Measurements from ENCODE around the gene BSDC1. TPM values are rescaled to one million over a fixed set of nuclear protein-coding genes. Genes with fewer than 3 reads are reported as not detected.

Gene BSDC1
- total RNA-seq, 1 experiment from 2014 or later, result 33.2 TPM

DNA sequence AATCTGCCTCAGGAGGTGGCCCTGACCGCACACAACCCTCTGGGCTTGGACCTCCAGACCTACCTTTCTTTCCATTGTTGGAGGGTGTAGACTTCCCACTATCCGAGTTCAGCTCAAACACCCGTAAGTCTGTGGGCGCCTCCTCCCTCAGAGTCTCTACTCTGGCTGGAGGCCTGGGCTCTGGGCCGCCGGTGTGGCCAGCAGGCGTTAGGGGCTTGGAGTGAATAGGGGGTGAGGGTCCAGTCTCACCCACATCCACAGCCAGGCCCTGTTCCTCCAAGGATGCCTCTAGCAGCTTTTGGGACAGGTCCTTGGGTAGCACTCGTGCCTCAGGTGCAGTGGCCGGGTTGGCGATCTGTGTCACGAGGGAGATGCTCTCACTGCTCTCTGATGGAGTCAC lies 18.0 kb downstream of the BSDC1 start:
- no peaks in the 10 kb centered on the region for H3K27me3 Mint-ChIP-seq (ENCODE audit: insufficient read depth, unreplicated experiment)
- no peaks in the 10 kb centered on the region for H3K4me1 Mint-ChIP-seq (ENCODE audit: low read depth, unreplicated experiment)
- no peaks in the 10 kb centered on the region for H3K9me3 Mint-ChIP-seq (ENCODE audit: unreplicated experiment)
- Histone ChIP-seq H3K4me1 (no peaks in the 10 kb centered on the region), H3K36me3 (ENCODE audit: control insufficient read depth, insufficient read depth, low read length) (no peaks in the 10 kb centered on the region; the same call in 1 of the 2 replicates), H3K27me3 (replicated peaks; ENCODE audit: control insufficient read depth, insufficient read depth, low read length) (no peaks in the 10 kb centered on the region), H3K4me3 (ENCODE audit: low read depth, low read length) (no peak overlapping the region), H3K9me3 (no peaks in the 10 kb centered on the region)
- TF ChIP-seq, protein P1, sequence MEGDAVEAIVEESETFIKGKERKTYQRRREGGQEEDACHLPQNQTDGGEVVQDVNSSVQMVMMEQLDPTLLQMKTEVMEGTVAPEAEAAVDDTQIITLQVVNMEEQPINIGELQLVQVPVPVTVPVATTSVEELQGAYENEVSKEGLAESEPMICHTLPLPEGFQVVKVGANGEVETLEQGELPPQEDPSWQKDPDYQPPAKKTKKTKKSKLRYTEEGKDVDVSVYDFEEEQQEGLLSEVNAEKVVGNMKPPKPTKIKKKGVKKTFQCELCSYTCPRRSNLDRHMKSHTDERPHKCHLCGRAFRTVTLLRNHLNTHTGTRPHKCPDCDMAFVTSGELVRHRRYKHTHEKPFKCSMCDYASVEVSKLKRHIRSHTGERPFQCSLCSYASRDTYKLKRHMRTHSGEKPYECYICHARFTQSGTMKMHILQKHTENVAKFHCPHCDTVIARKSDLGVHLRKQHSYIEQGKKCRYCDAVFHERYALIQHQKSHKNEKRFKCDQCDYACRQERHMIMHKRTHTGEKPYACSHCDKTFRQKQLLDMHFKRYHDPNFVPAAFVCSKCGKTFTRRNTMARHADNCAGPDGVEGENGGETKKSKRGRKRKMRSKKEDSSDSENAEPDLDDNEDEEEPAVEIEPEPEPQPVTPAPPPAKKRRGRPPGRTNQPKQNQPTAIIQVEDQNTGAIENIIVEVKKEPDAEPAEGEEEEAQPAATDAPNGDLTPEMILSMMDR (IDR thresholded peaks at IDR 0.05; ENCODE audit: insufficient read depth in 1 of 2, low read depth in 1 of 2, low read length in 1 of 2, severe bottlenecking in 1 of 2, unreplicated experiment in 1 of 2), result no peak
- H3K27ac Mint-ChIP-seq (ENCODE audit: unreplicated experiment), result no peak overlapping the region
- intact Hi-C loops (cut with micrococcal nuclease; ENCODE audit: unreplicated experiment), result no loop called here
- DNase-seq, result no peak
- POLR2A ChIA-PET, result no interaction called here
- H3K36me3 Mint-ChIP-seq (ENCODE audit: insufficient read depth, unreplicated experiment), result peaks cover 61% of the 10 kb centered on the region
- H3K4me3 Mint-ChIP-seq (ENCODE audit: unreplicated experiment), result no peak overlapping the region
- CTCF ChIA-PET, result interaction anchor here (0.5 kb wide), 1 partner anchor 131 kb away, joined by 3 read pairs; no protein-coding TSS in a partner anchor
- BruUV-seq (replicated peaks), result no TSS peak

DNA sequence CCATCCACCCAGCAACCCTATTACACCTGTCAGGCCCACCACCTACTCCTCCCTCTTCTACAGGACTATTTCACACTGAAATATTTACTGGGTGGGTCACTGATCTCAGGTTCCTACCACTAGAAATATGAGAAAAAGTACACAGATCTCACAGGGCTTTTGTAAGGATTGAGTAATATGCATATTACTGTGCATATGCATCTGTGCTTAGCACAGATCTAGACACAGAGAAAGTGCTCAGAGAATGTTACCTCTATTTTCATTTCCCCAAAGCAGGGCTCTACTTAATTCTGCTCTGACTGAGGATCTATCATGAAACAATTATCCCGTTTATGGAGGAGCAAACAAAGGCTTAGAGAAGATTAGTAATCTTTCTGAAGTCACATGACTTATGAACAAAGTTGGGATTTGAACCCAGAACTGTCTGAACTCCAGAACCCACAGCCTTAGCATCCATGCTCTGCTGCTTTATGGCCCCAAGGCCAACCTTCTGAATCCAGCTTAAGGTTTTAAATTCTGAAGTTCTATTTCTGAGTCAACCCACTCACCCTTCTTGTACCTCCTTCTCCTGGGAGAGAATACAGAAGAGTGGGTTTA lies 20.1 kb downstream of the BSDC1 start:
- H3K4me3 Mint-ChIP-seq (ENCODE audit: unreplicated experiment), result no peak overlapping the region
- no peaks in the 10 kb centered on the region for H3K9me3 Mint-ChIP-seq (ENCODE audit: unreplicated experiment)
- no peak for DNase-seq
- Histone ChIP-seq H3K4me1 (no peaks in the 10 kb centered on the region), H3K27me3 (replicated peaks; ENCODE audit: control insufficient read depth, insufficient read depth, low read length) (no peaks in the 10 kb centered on the region), H3K4me3 (ENCODE audit: low read depth, low read length) (no peak overlapping the region), H3K36me3 (ENCODE audit: control insufficient read depth, insufficient read depth, low read length) (no peaks in the 10 kb centered on the region; the same call in 1 of the 2 replicates), H3K9me3 (no peaks in the 10 kb centered on the region)
- peaks cover 45% of the 10 kb centered on the region for H3K36me3 Mint-ChIP-seq (ENCODE audit: insufficient read depth, unreplicated experiment)
- POLR2A ChIA-PET, result no interaction called here
- no peaks in the 10 kb centered on the region for H3K27me3 Mint-ChIP-seq (ENCODE audit: insufficient read depth, unreplicated experiment)
- TF ChIP-seq, protein P1 (IDR thresholded peaks at IDR 0.05; ENCODE audit: insufficient read depth in 1 of 2, low read depth in 1 of 2, low read length in 1 of 2, severe bottlenecking in 1 of 2, unreplicated experiment in 1 of 2), result no peak
- H3K27ac Mint-ChIP-seq (ENCODE audit: unreplicated experiment), result no peak overlapping the region
- no TSS peak for BruUV-seq (replicated peaks)
- CTCF ChIA-PET, result no interaction called here
- intact Hi-C loops (cut with micrococcal nuclease; ENCODE audit: unreplicated experiment), result no loop called here
- H3K4me1 Mint-ChIP-seq (ENCODE audit: low read depth, unreplicated experiment), result no peaks in the 10 kb centered on the region

DNA sequence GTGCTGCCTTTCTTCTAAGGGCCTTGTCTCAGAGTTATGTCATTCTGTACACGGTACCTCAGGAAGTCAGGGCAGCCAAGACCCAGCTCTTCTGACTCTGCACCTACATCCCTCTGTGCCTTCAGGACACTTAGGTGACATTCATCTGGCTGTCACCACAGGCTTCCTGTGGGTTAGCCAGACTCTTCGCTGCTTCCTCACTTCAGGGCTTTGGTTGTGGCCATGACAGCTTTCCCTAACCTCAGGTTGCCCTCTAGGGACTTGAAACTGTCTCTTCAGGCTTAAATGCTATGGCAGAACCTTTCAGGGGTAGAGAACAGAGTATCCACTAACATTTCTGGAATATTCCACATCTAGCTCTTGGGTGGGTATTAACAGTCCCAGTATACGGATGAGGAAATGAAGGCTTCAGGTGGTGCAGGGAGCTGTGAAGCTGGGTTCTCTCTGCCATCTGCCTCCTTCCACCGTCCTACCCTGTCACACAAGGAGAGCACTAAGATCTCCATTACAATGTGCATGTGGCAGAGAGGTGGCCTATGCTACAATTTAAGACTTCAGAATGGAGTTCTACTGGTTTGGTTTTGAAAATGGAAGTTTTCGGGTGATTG lies 22.0 kb downstream of the BSDC1 start:
- DNase-seq, result no peak
- H3K4me1 ChIP-seq, result no peaks in the 10 kb centered on the region
- Mint-ChIP-seq H3K9me3 (ENCODE audit: unreplicated experiment) (no peaks in the 10 kb centered on the region), H3K27me3 (ENCODE audit: insufficient read depth, unreplicated experiment) (no peaks in the 10 kb centered on the region), H3K27ac (ENCODE audit: unreplicated experiment) (no peak overlapping the region), H3K4me3 (ENCODE audit: unreplicated experiment) (no peak overlapping the region), H3K36me3 (ENCODE audit: insufficient read depth, unreplicated experiment) (peaks cover 35% of the 10 kb centered on the region), H3K4me1 (ENCODE audit: low read depth, unreplicated experiment) (no peaks in the 10 kb centered on the region)
- no peaks in the 10 kb centered on the region; the same call in 1 of the 2 replicates for H3K36me3 ChIP-seq (ENCODE audit: control insufficient read depth, insufficient read depth, low read length)
- intact Hi-C loops (cut with micrococcal nuclease; ENCODE audit: unreplicated experiment), result no loop called here
- no TSS peak for BruUV-seq (replicated peaks)
- CTCF ChIA-PET, result interaction anchor here (1.1 kb wide), 1 partner anchor 157 kb away, joined by 3 read pairs; no protein-coding TSS in a partner anchor
- H3K4me3 ChIP-seq (ENCODE audit: low read depth, low read length), result no peak overlapping the region
- TF ChIP-seq, protein P1 (IDR thresholded peaks at IDR 0.05; ENCODE audit: insufficient read depth in 1 of 2, low read depth in 1 of 2, low read length in 1 of 2, severe bottlenecking in 1 of 2, unreplicated experiment in 1 of 2), result no peak
- H3K27me3 ChIP-seq (replicated peaks; ENCODE audit: control insufficient read depth, insufficient read depth, low read length), result no peaks in the 10 kb centered on the region
- POLR2A ChIA-PET, result no interaction called here
- H3K9me3 ChIP-seq, result no peaks in the 10 kb centered on the region
